HepG2 (cell line): ENCODE data around the gene ITPR1. TPM values are rescaled to one million over a fixed set of nuclear protein-coding genes. Genes with fewer than 3 reads are reported as not detected.

ENCODE experiments used
- ATAC-seq: fragments of 200-7000 bp; cut with Tn5 transposase; 3 replicates; pipeline ENCODE4 v1.9.1; 2020; ENCODE audit warnings: mild to moderate bottlenecking, moderate library complexity
- BruUV-seq: library from RNA; stranded (reverse); fragments of 400-500 nt; replicated peaks from 2 replicates; lab custom pipeline; 2021; lab: Mats Ljungman, UMichigan
- CTCF ChIA-PET: fragments of 300-600 bp; formaldehyde crosslinking; extraction: SDS; loops from one replicate; lab custom pipeline; 2021; ENCODE audit warnings: low total read pairs, inconsistent platforms, low intra/inter-chr PET ratio; lab: Yijun Ruan, JAX
- POLR2A ChIA-PET: fragments of 350-600 bp; sonication (Branson Sonifier 250); formaldehyde crosslinking; loops from one replicate; lab custom pipeline; 2020; ENCODE audit warnings: antibody characterized with exemption, inconsistent platforms; lab: Yijun Ruan, JAX
- DNase-seq: peaks from one replicate; pipeline ENCODE4 v3.0.0-alpha.2; 2015; ENCODE audit warnings: low spot score
- FAIRE-seq: peaks from 3 replicates; lab custom pipeline; 2011; peaks lifted over from hg19 to GRCh38; lab: Jason Lieb, UNC
- H2AFZ ChIP-seq: one replicate; pipeline ENCODE4 v1.6.1; 2011; ENCODE audit warnings: low read length, inconsistent platforms
- H3K27ac ChIP-seq: fragments of 300-600 bp; 3 replicates; pipeline ENCODE4 v1.8.0; 2011; ENCODE audit warnings: mixed run types, mild to moderate bottlenecking, mixed read lengths, low read length, inconsistent platforms; ENCODE audit not compliant: insufficient read depth; ENCODE audit errors: extremely low read length
- H3K27me3 ChIP-seq, 2 experiments: fragments of 200-600 bp in 1 of 2; 2 replicates in 1 of 2; 3 replicates in 1 of 2; pipeline versions ENCODE4 v1.6.0 to v1.8.0; 2011; ENCODE audit warnings: low read length in 2 of 2, mild to moderate bottlenecking in 2 of 2, moderate library complexity in 2 of 2, inconsistent platforms in 1 of 2; ENCODE audit not compliant: insufficient read depth in 2 of 2, control insufficient read depth in 1 of 2
- H3K36me3 ChIP-seq, 2 experiments: fragments of 200-600 bp in 1 of 2; replicated peaks in 1 of 2; 2 replicates in 1 of 2; 3 replicates in 1 of 2; pipeline versions ENCODE4 v1.5.1 to v1.8.0; 2011; ENCODE audit warnings: low read length in 2 of 2, inconsistent platforms in 1 of 2; ENCODE audit not compliant: insufficient read depth in 2 of 2, control insufficient read depth in 1 of 2
- H3K4me1 ChIP-seq: 2 replicates; pipeline ENCODE4 v1.5.1; 2012; ENCODE audit warnings: low read length, inconsistent platforms; ENCODE audit not compliant: insufficient read depth
- H3K4me2 ChIP-seq: 2 replicates; pipeline ENCODE4 v1.6.0; 2011; ENCODE audit warnings: low read depth, low read length, inconsistent platforms
- H3K4me3 ChIP-seq, 3 experiments: fragments of 200-600 bp in 1 of 3; sonication (generic), shearing (Covaris generic) in 1 of 3; replicated peaks in 1 of 3; 2 replicates each; pipeline ENCODE4 v1.5.1; 2011 to 2016; ENCODE audit warnings: low read length in 3 of 3, inconsistent platforms in 2 of 3, low read depth in 2 of 3, mild to moderate bottlenecking in 2 of 3, control low read depth in 1 of 3, mixed read lengths in 1 of 3; ENCODE audit not compliant: insufficient read depth in 1 of 3
- H3K79me2 ChIP-seq: one replicate; pipeline ENCODE4 v1.6.1; 2011; ENCODE audit warnings: low read length, inconsistent platforms; ENCODE audit not compliant: insufficient read depth
- H3K9ac ChIP-seq: 2 replicates; pipeline ENCODE4 v1.6.0; 2011; ENCODE audit warnings: mild to moderate bottlenecking, low read depth, low read length, inconsistent platforms; ENCODE audit not compliant: insufficient read depth
- H3K9me3 ChIP-seq: 2 replicates; pipeline ENCODE4 v1.5.1; 2012; ENCODE audit warnings: mild to moderate bottlenecking, low read length
- H4K20me1 ChIP-seq: 2 replicates; pipeline ENCODE4 v1.6.0; 2011; ENCODE audit warnings: inconsistent platforms, mild to moderate bottlenecking, low read length, moderate library complexity; ENCODE audit not compliant: insufficient read depth
- ARNTL ChIP-seq: sonication (generic); formaldehyde crosslinking; IDR thresholded peaks from 2 replicates; pipeline ENCODE4 v1.4.0; 2020; ENCODE audit warnings: mild to moderate bottlenecking, missing genetic modification reagents
- ATF7-NPFF ChIP-seq: sonication (generic); formaldehyde crosslinking; IDR thresholded peaks from 2 replicates; pipeline ENCODE4 v1.8.1; 2023; ENCODE audit warnings: mild to moderate bottlenecking, low read depth, missing genetic modification reagents, moderate library complexity
- BCL6 ChIP-seq: IDR thresholded peaks from 2 replicates; pipeline ENCODE4 v1.6.1; 2016; ENCODE audit warnings: missing genetic modification reagents, missing compliant biosample characterization
- BRCA1 ChIP-seq: sonication (generic); formaldehyde crosslinking; IDR thresholded peaks from 2 replicates; pipeline ENCODE4 v1.4.0; 2020; ENCODE audit warnings: missing genetic modification reagents
- DNMT1 ChIP-seq: sonication (generic); formaldehyde crosslinking; IDR thresholded peaks from 2 replicates; pipeline ENCODE4 v1.5.1; 2020; ENCODE audit warnings: mild to moderate bottlenecking, missing genetic modification reagents
- FOXP4 ChIP-seq: sonication (generic); formaldehyde crosslinking; IDR thresholded peaks from 2 replicates; pipeline ENCODE4 v1.4.0; 2020; ENCODE audit warnings: missing genetic modification reagents
- GATA4 ChIP-seq: sonication (generic); IDR thresholded peaks from 2 replicates; pipeline ENCODE4 v1.6.1; 2016; ENCODE audit warnings: antibody characterized with exemption, low read depth, borderline replicate concordance
- HBP1 ChIP-seq: IDR thresholded peaks from 2 replicates; pipeline ENCODE4 v1.6.1; 2016; ENCODE audit warnings: low read depth, control low read depth
- HNF1B ChIP-seq: sonication (generic); formaldehyde crosslinking; IDR thresholded peaks from 2 replicates; pipeline ENCODE4 v1.5.1; 2020; ENCODE audit warnings: mild to moderate bottlenecking, moderate library complexity, missing genetic modification reagents
- MATR3 ChIP-seq: sonication (generic); formaldehyde crosslinking; IDR thresholded peaks from 2 replicates; pipeline ENCODE4 v1.4.0; 2020; ENCODE audit warnings: missing genetic modification reagents
- RARA ChIP-seq: IDR thresholded peaks from 2 replicates; pipeline ENCODE4 v1.6.1; 2016; ENCODE audit warnings: missing genetic modification reagents, missing compliant biosample characterization
- SATB2 ChIP-seq: sonication (generic); formaldehyde crosslinking; IDR thresholded peaks from 2 replicates; pipeline ENCODE4 v1.5.0; 2020; ENCODE audit warnings: missing genetic modification reagents
- ZBTB20 ChIP-seq: sonication (generic); formaldehyde crosslinking; IDR thresholded peaks from 2 replicates; pipeline ENCODE4 v1.8.1; 2023; ENCODE audit warnings: missing genetic modification reagents, low read depth, mild to moderate bottlenecking, borderline replicate concordance
- ZBTB7B ChIP-seq: sonication (generic); formaldehyde crosslinking; IDR thresholded peaks from 2 replicates; pipeline ENCODE4 v1.4.0; 2020; ENCODE audit warnings: missing genetic modification reagents
- ZNF558 ChIP-seq: sonication (generic); formaldehyde crosslinking; IDR thresholded peaks from 2 replicates; pipeline ENCODE4 v1.9.0; 2022; ENCODE audit warnings: mild to moderate bottlenecking, missing genetic modification reagents, borderline replicate concordance
- ZNF567 ChIP-seq: sonication (generic); formaldehyde crosslinking; IDR thresholded peaks from 2 replicates; pipeline ENCODE4 v1.8.1; 2023; ENCODE audit warnings: mild to moderate bottlenecking, missing genetic modification reagents, borderline replicate concordance
- ZNF670 ChIP-seq: sonication (generic); formaldehyde crosslinking; IDR thresholded peaks from 2 replicates; pipeline ENCODE4 v1.8.0; 2022; ENCODE audit warnings: mild to moderate bottlenecking, missing genetic modification reagents, borderline replicate concordance
- ZNF740 ChIP-seq: sonication (generic); formaldehyde crosslinking; IDR thresholded peaks from 2 replicates; pipeline ENCODE4 v1.4.0; 2020; ENCODE audit warnings: missing genetic modification reagents
- WGBS: methylation state at CpG from one replicate; pipeline ENCODE4 v1.1.6; 2017; ENCODE audit warnings: low lambda C conversion rate; 5-methylcytosine and 5-hydroxymethylcytosine counted together
- in situ Hi-C: cut with HindIII; loops from 2 replicates; pipeline ENCODE4 v1.10.0; 2017; ENCODE audit warnings: low pct_unique_long_range_greater_than_20kb; ENCODE audit not compliant: extremely low pct_ligation_motif_present
- intact Hi-C: fragments of 100-400 bp; cut with micrococcal nuclease; formaldehyde crosslinking; loops from one replicate; pipeline ENCODE4 v1.10.0; 2022; ENCODE audit not compliant: unreplicated experiment
- polyA plus RNA-seq, 8 experiments: library from polyadenylated mRNA; depleted of rRNA in 3 of 8; stranded (reverse) in 7 of 8; unstranded in 1 of 8; fragments of >200 nt; fragmentation: Illumina TruSeq in 4 of 8; extraction: Trizol in 4 of 8; gene quantifications; 2 replicates each; pipeline versions ENCODE4 v1.2.1 to v1.2.3, GENCODE V29; 2011 to 2016; ENCODE audit warnings: low read depth in 4 of 8, missing spikeins in 1 of 8, mixed read lengths in 1 of 8; ENCODE audit not compliant: insufficient read depth in 1 of 8
- total RNA-seq, 5 experiments: library from RNA; depleted of rRNA; stranded (reverse); fragments of >200 nt; fragmentation: Illumina TruSeq; extraction: Trizol; gene quantifications; 2 replicates each; pipeline ENCODE4 v1.2.3, GENCODE V29; 2016; ENCODE audit warnings: low read depth in 1 of 5

ITPR1 gene
- total and polyA plus RNA-seq, 2 of the 13 experiments (the other 11 are each of a cell fraction or from before 2014, with no cell fraction given) = 10.0 to 11.4 TPM

GRCh38 chr3:4831580-4831950 lies 338.4 kb downstream of the ITPR1 start (continued):
- no peak for TF ChIP-seq DNMT1 (CRISPR knock-in tag)
- no peak for TF ChIP-seq SATB2 (CRISPR knock-in tag)
- no peak for TF ChIP-seq GATA4
- TF ChIP-seq HNF1B = no peak
- TF ChIP-seq BRCA1 (CRISPR knock-in tag) = no peak
- TF ChIP-seq FOXP4 (CRISPR knock-in tag) = no peak
- TF ChIP-seq MATR3 (CRISPR knock-in tag) = no peak
- no peak for TF ChIP-seq RARA (CRISPR knock-in tag)

- no peaks in the 10 kb centered on the region for H4K20me1 ChIP-seq
- CTCF ChIA-PET = no interaction called here
- intact Hi-C loops (no loop called here), in situ Hi-C loops (no loop called here)
- FAIRE-seq (no peak), ATAC-seq (no peak), DNase-seq (no peak)
- peaks cover 4 to 14% of the 10 kb centered on the region in 2 experiments; a peak in 3 of 5 replicates for H3K36me3 ChIP-seq
- no peaks in the 10 kb centered on the region for H3K79me2 ChIP-seq
- H3K27me3 ChIP-seq = no peaks in the 10 kb centered on the region
- H3K4me3 ChIP-seq = no peak overlapping the region
- no peak overlapping the region for H3K27ac ChIP-seq
- no peak overlapping the region for H2AFZ ChIP-seq
- H3K9me3 ChIP-seq = no peaks in the 10 kb centered on the region
- H3K9ac ChIP-seq = no peak overlapping the region
- POLR2A ChIA-PET = no interaction called here
- WGBS = 99% methylated on average over 5 of the region's 5 CpGs
- no TSS peak for BruUV-seq
- no peaks in the 10 kb centered on the region for H3K4me1 ChIP-seq
- H3K4me2 ChIP-seq = no peak overlapping the region
- TF ChIP-seq ARNTL (CRISPR knock-in tag) = no peak
- TF ChIP-seq ZBTB20 (CRISPR knock-in tag) = no peak
- no peak for TF ChIP-seq ZNF567
- TF ChIP-seq BCL6 = no peak
- TF ChIP-seq ZNF740 (CRISPR knock-in tag) = no peak
- no peak for TF ChIP-seq ATF7-NPFF
- TF ChIP-seq HBP1 (CRISPR knock-in tag) = no peak
- no peak for TF ChIP-seq ZNF558
- no peak for TF ChIP-seq ZNF670 (CRISPR knock-in tag)
- TF ChIP-seq ZBTB7B (CRISPR knock-in tag) = no peak
Measured at GRCh38 chr3:4833471-4833870, 340.3 kb downstream of the ITPR1 start.
